Neural progenitor cell (in vitro differentiated cells): Measurements from ENCODE around the gene RGS6.

Experiments
- EZH2phosphoT487 ChIP-seq: fragments of 200-600 bp; sonication (generic); IDR thresholded peaks from 2 replicates; pipeline ENCODE4 v1.6.1; 2017; ENCODE audit warnings: antibody characterized with exemption
- TF ChIP-seq, protein P1 (sequence below): fragments of 200-600 bp; sonication (generic); IDR thresholded peaks from 2 replicates; pipeline ENCODE4 v1.5.1; 2017; ENCODE audit warnings: antibody characterized with exemption, mild to moderate bottlenecking

- TF ChIP-seq, protein P1, sequence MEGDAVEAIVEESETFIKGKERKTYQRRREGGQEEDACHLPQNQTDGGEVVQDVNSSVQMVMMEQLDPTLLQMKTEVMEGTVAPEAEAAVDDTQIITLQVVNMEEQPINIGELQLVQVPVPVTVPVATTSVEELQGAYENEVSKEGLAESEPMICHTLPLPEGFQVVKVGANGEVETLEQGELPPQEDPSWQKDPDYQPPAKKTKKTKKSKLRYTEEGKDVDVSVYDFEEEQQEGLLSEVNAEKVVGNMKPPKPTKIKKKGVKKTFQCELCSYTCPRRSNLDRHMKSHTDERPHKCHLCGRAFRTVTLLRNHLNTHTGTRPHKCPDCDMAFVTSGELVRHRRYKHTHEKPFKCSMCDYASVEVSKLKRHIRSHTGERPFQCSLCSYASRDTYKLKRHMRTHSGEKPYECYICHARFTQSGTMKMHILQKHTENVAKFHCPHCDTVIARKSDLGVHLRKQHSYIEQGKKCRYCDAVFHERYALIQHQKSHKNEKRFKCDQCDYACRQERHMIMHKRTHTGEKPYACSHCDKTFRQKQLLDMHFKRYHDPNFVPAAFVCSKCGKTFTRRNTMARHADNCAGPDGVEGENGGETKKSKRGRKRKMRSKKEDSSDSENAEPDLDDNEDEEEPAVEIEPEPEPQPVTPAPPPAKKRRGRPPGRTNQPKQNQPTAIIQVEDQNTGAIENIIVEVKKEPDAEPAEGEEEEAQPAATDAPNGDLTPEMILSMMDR, result no peak
- no peak for TF ChIP-seq EZH2phosphoT487
Observed at GRCh38 chr14:72523424-72524294, 591.4 kb downstream of the RGS6 start.
